Activated naive CD8-positive, alpha-beta T cell treated with anti-CD3 and anti-CD28 coated beads, Interleukin-2, amount 10 ng/mL, durations not matched to agents 7 days and 5 days (primary cell): ENCODE results near the gene KIAA0513. TPM values are rescaled to one million over a fixed set of nuclear protein-coding genes. Genes with fewer than 3 reads are reported as not detected.

Experiments
- ATAC-seq: fragments of 150-1000 bp; cut with Tn5 transposase; one replicate; pipeline ENCODE4 v1.10.0; 2021; ENCODE audit warnings: low read depth, moderate library complexity
- POLR2A ChIA-PET: fragments of 350-600 bp; sonication (Branson Sonifier 250); formaldehyde crosslinking; loops from one replicate; lab custom pipeline; 2021; ENCODE audit warnings: antibody characterized with exemption; lab: Charles Lee
- DNase-seq: peaks from one replicate; pipeline ENCODE4 v3.0.0; 2021
- H3K27ac Mint-ChIP-seq: one replicate; pipeline ENCODE4 v1.8.0; 2022; ENCODE audit warnings: mild to moderate bottlenecking, mixed read lengths
- H3K27me3 Mint-ChIP-seq: one replicate; pipeline ENCODE4 v1.8.0; 2022; ENCODE audit warnings: mild to moderate bottlenecking, moderate library complexity, mixed read lengths
- H3K36me3 Mint-ChIP-seq: one replicate; pipeline ENCODE4 v1.8.0; 2021; ENCODE audit warnings: mild to moderate bottlenecking, mixed read lengths
- H3K4me1 Mint-ChIP-seq: one replicate; pipeline ENCODE4 v1.8.0; 2021; ENCODE audit warnings: mixed read lengths
- H3K4me3 Mint-ChIP-seq: one replicate; pipeline ENCODE4 v1.8.0; 2022; ENCODE audit warnings: mild to moderate bottlenecking, moderate library complexity, mixed read lengths
- H3K9me3 Mint-ChIP-seq: one replicate; pipeline ENCODE4 v1.8.0; 2021; ENCODE audit warnings: mixed read lengths
- total RNA-seq, 2 experiments: library from RNA; stranded (reverse); gene quantifications; one replicate each; pipeline ENCODE4 v1.2.3, GENCODE V29; 2021

Gene KIAA0513
- total RNA-seq, 2 experiments from 2014 or later = 11.6 to 13.9 TPM

- no peak overlapping the region for H3K27ac Mint-ChIP-seq
- ATAC-seq (no peak), DNase-seq (no peak)
- H3K9me3 Mint-ChIP-seq = no peaks in the 10 kb centered on the region
- peaks cover 7% of the 10 kb centered on the region for H3K4me1 Mint-ChIP-seq
- no peaks in the 10 kb centered on the region for H3K36me3 Mint-ChIP-seq
- POLR2A ChIA-PET = no interaction called here
- H3K4me3 Mint-ChIP-seq = no peak overlapping the region
- peaks cover 27% of the 10 kb centered on the region for H3K27me3 Mint-ChIP-seq
Observed at GRCh38 chr16:85141491-85142128, 114.0 kb downstream of the KIAA0513 start.

- no peak overlapping the region for H3K4me3 Mint-ChIP-seq
- peaks cover 24% of the 10 kb centered on the region for H3K27me3 Mint-ChIP-seq
- no peak for ATAC-seq
- H3K36me3 Mint-ChIP-seq = no peaks in the 10 kb centered on the region
- no peak for DNase-seq
- H3K4me1 Mint-ChIP-seq = peaks cover 4% of the 10 kb centered on the region
- no peak overlapping the region for H3K27ac Mint-ChIP-seq
- POLR2A ChIA-PET = no interaction called here
- no peaks in the 10 kb centered on the region for H3K9me3 Mint-ChIP-seq
Observed at GRCh38 chr16:85142129-85142513, 114.5 kb downstream of the KIAA0513 start.

- Mint-ChIP-seq H3K36me3 (no peaks in the 10 kb centered on the region), H3K4me3 (no peak overlapping the region), H3K4me1 (peaks cover 2% of the 10 kb centered on the region), H3K9me3 (no peaks in the 10 kb centered on the region), H3K27ac (no peak overlapping the region), H3K27me3 (peaks cover 22% of the 10 kb centered on the region)
- POLR2A ChIA-PET = no interaction called here
- DNase-seq (no peak), ATAC-seq (no peak)
Observed at GRCh38 chr16:85142771-85143211, 115.2 kb downstream of the KIAA0513 start.

Other genes starting within 250 kb of the KIAA0513 start
- under 1 TPM in 1 of 2 experiments, not detected in 1; 0.31 TPM for gene CRISPLD2, start 207.8 kb upstream of the KIAA0513 start, total RNA-seq
- gene ZDHHC7, start 16.3 kb upstream of the KIAA0513 start, total RNA-seq = 10 to 100 TPM; 30.5 to 33.7 TPM
- not detected for gene CIBAR2, start 84.7 kb downstream of the KIAA0513 start, total RNA-seq